GM23338 (cell line): ENCODE data around the gene GRK4.

Source experiments
- EZH2 ChIP-seq: fragments of 200-600 bp; sonication (generic); IDR thresholded peaks from one replicate; pipeline ENCODE4 v1.8.0; 2017; ENCODE audit warnings: antibody characterized with exemption, mild to moderate bottlenecking, low read depth; ENCODE audit not compliant: unreplicated experiment
- EZH2phosphoT487 ChIP-seq: fragments of 200-600 bp; sonication (generic); IDR thresholded peaks from one replicate; pipeline ENCODE4 v1.8.1; 2018; ENCODE audit warnings: antibody characterized with exemption; ENCODE audit not compliant: unreplicated experiment
- JUNB ChIP-seq: IDR thresholded peaks from one replicate; pipeline ENCODE4 v1.6.1; 2016; ENCODE audit warnings: antibody characterized with exemption; ENCODE audit not compliant: unreplicated experiment
- ZNF331 ChIP-seq: fragments of 250-450 bp; sonication (Bioruptor Pico); IDR thresholded peaks from 2 replicates; pipeline ENCODE4 v1.5.0; 2020; ENCODE audit warnings: low read depth, mild to moderate bottlenecking, moderate library complexity
- TF ChIP-seq, protein P1 (sequence below), 2 experiments: fragments of 200-600 bp in 1 of 2; sonication (generic) in 1 of 2; conservative IDR thresholded peaks; 2 replicates each; pipeline versions ENCODE4 v1.5.1 to v1.6.1; 2016 to 2017; ENCODE audit warnings: antibody characterized with exemption in 2 of 2, low read depth in 2 of 2, mild to moderate bottlenecking in 2 of 2, moderate library complexity in 1 of 2

DNA sequence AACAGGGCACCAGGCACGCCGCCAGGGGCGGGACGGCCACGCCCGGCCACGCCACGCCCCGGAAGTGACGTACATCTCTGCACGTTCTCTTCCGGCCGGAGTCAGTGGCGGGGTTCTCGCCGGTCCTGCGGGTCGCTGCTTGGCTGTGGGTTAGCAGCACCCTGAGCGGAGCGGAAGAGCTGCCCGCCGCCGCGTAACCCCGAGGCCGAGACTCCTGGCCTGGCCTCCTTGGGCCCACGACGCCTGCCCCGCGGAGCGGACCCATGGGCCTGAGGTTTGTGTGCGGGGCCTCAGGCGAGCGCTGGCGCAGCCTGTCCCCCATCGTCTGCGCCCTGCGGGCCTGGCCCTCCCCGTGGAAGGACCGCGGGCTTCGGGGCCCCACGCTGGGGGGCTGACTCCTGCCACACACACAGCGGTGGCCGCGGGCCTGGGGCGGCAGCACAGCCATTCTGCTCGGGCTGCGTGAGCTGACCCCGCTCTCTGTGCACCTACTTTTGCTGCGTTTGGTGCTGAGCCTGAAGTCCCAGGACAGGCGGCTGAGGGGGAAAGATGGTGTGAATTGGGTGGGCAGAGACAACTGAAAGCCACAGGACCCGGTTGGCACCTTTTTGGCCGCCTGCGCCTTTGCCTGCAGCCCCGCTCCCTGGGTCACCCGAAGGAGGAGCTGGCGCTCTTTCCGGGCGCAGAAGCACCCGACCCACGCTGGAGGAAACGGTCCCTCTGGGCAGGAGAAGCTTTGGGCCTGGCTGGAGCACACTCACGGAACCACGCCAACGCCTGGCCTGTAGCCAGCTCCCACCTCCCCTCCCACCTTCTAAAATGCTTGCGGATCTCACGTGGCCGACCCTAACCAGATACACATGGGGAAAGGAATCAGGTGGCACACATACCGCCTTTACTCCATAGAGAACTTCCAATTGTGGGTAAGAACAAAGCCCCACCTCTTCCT is 28.3 kb upstream of the GRK4 start:
- TF ChIP-seq EZH2 (no peak), JUNB (no peak), EZH2phosphoT487 (no peak), ZNF331 (CRISPR knock-in tag) (no peak)
- TF ChIP-seq, protein P1, sequence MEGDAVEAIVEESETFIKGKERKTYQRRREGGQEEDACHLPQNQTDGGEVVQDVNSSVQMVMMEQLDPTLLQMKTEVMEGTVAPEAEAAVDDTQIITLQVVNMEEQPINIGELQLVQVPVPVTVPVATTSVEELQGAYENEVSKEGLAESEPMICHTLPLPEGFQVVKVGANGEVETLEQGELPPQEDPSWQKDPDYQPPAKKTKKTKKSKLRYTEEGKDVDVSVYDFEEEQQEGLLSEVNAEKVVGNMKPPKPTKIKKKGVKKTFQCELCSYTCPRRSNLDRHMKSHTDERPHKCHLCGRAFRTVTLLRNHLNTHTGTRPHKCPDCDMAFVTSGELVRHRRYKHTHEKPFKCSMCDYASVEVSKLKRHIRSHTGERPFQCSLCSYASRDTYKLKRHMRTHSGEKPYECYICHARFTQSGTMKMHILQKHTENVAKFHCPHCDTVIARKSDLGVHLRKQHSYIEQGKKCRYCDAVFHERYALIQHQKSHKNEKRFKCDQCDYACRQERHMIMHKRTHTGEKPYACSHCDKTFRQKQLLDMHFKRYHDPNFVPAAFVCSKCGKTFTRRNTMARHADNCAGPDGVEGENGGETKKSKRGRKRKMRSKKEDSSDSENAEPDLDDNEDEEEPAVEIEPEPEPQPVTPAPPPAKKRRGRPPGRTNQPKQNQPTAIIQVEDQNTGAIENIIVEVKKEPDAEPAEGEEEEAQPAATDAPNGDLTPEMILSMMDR (conservative IDR thresholded peaks at IDR 0.05; ENCODE audit: low read depth in 2 of 2) = no peak
